HCT116 (cell line): ENCODE results near the gene FRMD3. TPM values are rescaled to one million over a fixed set of nuclear protein-coding genes. Genes with fewer than 3 reads are reported as not detected.

Experiments used
- ATAC-seq: fragments of 200-7000 bp; cut with Tn5 transposase; 2 replicates; pipeline ENCODE4 v1.9.1; 2020; ENCODE audit warnings: mild to moderate bottlenecking, moderate library complexity
- BruUV-seq: library from RNA; stranded (reverse); fragments of 400-500 nt; replicated peaks from 2 replicates; lab custom pipeline; 2021; lab: Mats Ljungman, UMichigan
- CTCF ChIA-PET: fragments of 300-600 bp; sonication (Branson Sonifier 250); formaldehyde crosslinking; loops from one replicate; lab custom pipeline; 2021; ENCODE audit warnings: antibody characterized with exemption; lab: Charles Lee
- POLR2A ChIA-PET: fragments of 300-600, 350-600 bp; sonication (Branson Sonifier 250); formaldehyde crosslinking; loops from one replicate; lab custom pipeline; 2021; ENCODE audit warnings: antibody characterized with exemption; lab: Charles Lee
- RAD21 ChIA-PET, 2 experiments: fragments of 300-600 bp; sonication (Branson Sonifier 250); formaldehyde crosslinking; loops; one replicate each; lab custom pipeline; 2023; ENCODE audit warnings: low total read pairs in 2 of 2; ENCODE audit not compliant: uncharacterized antibody in 2 of 2, unreplicated experiment in 2 of 2, low non-redundant PET in 1 of 2; lab: Charles Lee
- DNase-seq: peaks from one replicate; pipeline ENCODE4 v3.0.0-alpha.2; 2010; ENCODE audit warnings: low read depth, low spot score
- H2AFZ ChIP-seq: fragments of 200-600 bp; shearing (Covaris generic), sonication (generic); 2 replicates; pipeline ENCODE4 v1.6.1; 2017; ENCODE audit warnings: low read depth, mixed run types, mixed read lengths, antibody characterized with exemption, low read length; ENCODE audit not compliant: poor library complexity, severe bottlenecking
- H3K27ac ChIP-seq: 2 replicates; pipeline ENCODE4 v1.5.1; 2012; ENCODE audit warnings: low read depth, low read length
- H3K27me3 ChIP-seq: fragments of 200-600 bp; sonication (generic); 2 replicates; pipeline ENCODE4 v1.6.1; 2016; ENCODE audit warnings: mixed run types, low read length, mixed read lengths; ENCODE audit not compliant: insufficient read depth
- H3K36me3 ChIP-seq, 2 experiments: fragments of 200-500 bp in 1 of 2; fragments of 200-600 bp in 1 of 2; sonication (Bioruptor generic) in 1 of 2; sonication (generic) in 1 of 2; 2 replicates each; pipeline versions ENCODE4 v1.5.1 to v1.6.1; 2014 to 2016; ENCODE audit warnings: low read length in 2 of 2, inconsistent platforms in 1 of 2, mixed read lengths in 1 of 2, mixed run types in 1 of 2; ENCODE audit not compliant: insufficient read depth in 2 of 2, control insufficient read depth in 1 of 2
- H3K4me1 ChIP-seq, 2 experiments: fragments of 200-600 bp in 1 of 2; sonication (generic) in 1 of 2; 2 replicates each; pipeline versions ENCODE4 v1.5.1 to v1.6.1; 2012 to 2017; ENCODE audit warnings: low read length in 2 of 2, inconsistent platforms in 1 of 2, mild to moderate bottlenecking in 1 of 2, mixed read lengths in 1 of 2, mixed run types in 1 of 2, moderate library complexity in 1 of 2; ENCODE audit not compliant: insufficient read depth in 2 of 2, control insufficient read depth in 1 of 2
- H3K4me2 ChIP-seq: fragments of 200-600 bp; sonication (generic); 2 replicates; pipeline ENCODE4 v1.6.1; 2017; ENCODE audit warnings: mixed run types, low read length, mixed read lengths
- H3K4me3 ChIP-seq, 2 experiments: fragments of 200-600 bp in 1 of 2; sonication (generic) in 1 of 2; replicated peaks in 1 of 2; 2 replicates each; pipeline ENCODE4 v1.5.1; 2011 to 2016; ENCODE audit warnings: low read length in 2 of 2, control low read depth in 1 of 2, low read depth in 1 of 2, mild to moderate bottlenecking in 1 of 2, mixed read lengths in 1 of 2, mixed run types in 1 of 2
- H3K79me2 ChIP-seq: fragments of 200-600 bp; sonication (generic); 2 replicates; pipeline ENCODE4 v1.6.1; 2017; ENCODE audit warnings: mild to moderate bottlenecking, mixed run types, low read length, moderate library complexity, mixed read lengths; ENCODE audit not compliant: insufficient read depth
- H3K9ac ChIP-seq: fragments of 200-600 bp; sonication (generic); 2 replicates; pipeline ENCODE4 v1.6.1; 2016; ENCODE audit warnings: low read length, mixed read lengths
- H3K9me2 ChIP-seq: fragments of 200-600 bp; sonication (generic), shearing (Covaris generic); 2 replicates; pipeline ENCODE4 v1.6.1; 2017; ENCODE audit warnings: mixed run types, mild to moderate bottlenecking, moderate library complexity; ENCODE audit not compliant: insufficient read depth
- H3K9me3 ChIP-seq, 2 experiments: fragments of 200-500 bp in 1 of 2; fragments of 200-600 bp in 1 of 2; sonication (Bioruptor generic) in 1 of 2; sonication (generic) in 1 of 2; 2 replicates each; pipeline ENCODE4 v1.6.1; 2014 to 2017; ENCODE audit warnings: low read length in 2 of 2, mixed read lengths in 2 of 2, inconsistent platforms in 1 of 2, low read depth in 1 of 2, mild to moderate bottlenecking in 1 of 2, mixed run types in 1 of 2, moderate library complexity in 1 of 2; ENCODE audit not compliant: control insufficient read depth in 1 of 2, insufficient read depth in 1 of 2
- H4K20me1 ChIP-seq: fragments of 200-600 bp; sonication (generic), shearing (Covaris generic); 2 replicates; pipeline ENCODE4 v1.6.1; 2017; ENCODE audit warnings: mixed run types, mild to moderate bottlenecking, moderate library complexity; ENCODE audit not compliant: insufficient read depth
- ATF3 ChIP-seq: IDR thresholded peaks from 2 replicates; pipeline ENCODE4 v1.6.1; 2012
- CBX3 ChIP-seq: IDR thresholded peaks from 2 replicates; pipeline ENCODE4 v1.6.1; 2012; ENCODE audit warnings: low read depth
- CTCF ChIP-seq, 3 experiments: fragments of 200-600 bp in 1 of 3; sonication (generic) in 1 of 3; IDR thresholded peaks in 2 of 3; conservative IDR thresholded peaks in 1 of 3; 2 replicates each; pipeline ENCODE4 v1.5.1; 2012 to 2017; ENCODE audit warnings: low read depth in 2 of 3, low read length in 2 of 3, antibody characterized with exemption in 1 of 3, borderline replicate concordance in 1 of 3, control low read depth in 1 of 3, mild to moderate bottlenecking in 1 of 3, mixed read lengths in 1 of 3, mixed run types in 1 of 3, moderate library complexity in 1 of 3; ENCODE audit not compliant: insufficient read depth in 1 of 3
- EGR1 ChIP-seq: IDR thresholded peaks from 2 replicates; pipeline ENCODE4 v1.6.1; 2012; ENCODE audit warnings: low read depth
- ELF1 ChIP-seq: IDR thresholded peaks from 2 replicates; pipeline ENCODE4 v1.6.1; 2012; ENCODE audit warnings: low read depth, borderline replicate concordance
- EZH2phosphoT487 ChIP-seq: fragments of 200-600 bp; IDR thresholded peaks from 2 replicates; pipeline ENCODE4 v1.6.1; 2018; ENCODE audit warnings: antibody characterized with exemption, borderline replicate concordance
- FOSL1 ChIP-seq: IDR thresholded peaks from 2 replicates; pipeline ENCODE4 v1.6.1; 2012; ENCODE audit warnings: low read depth
- JUND ChIP-seq: IDR thresholded peaks from 2 replicates; pipeline ENCODE4 v1.6.1; 2012
- POLR2A ChIP-seq: IDR thresholded peaks from 2 replicates; pipeline ENCODE4 v1.7.0; 2011; ENCODE audit warnings: borderline replicate concordance; ENCODE audit not compliant: insufficient read depth, insufficient read length; ENCODE audit errors: extremely low read depth
- POLR2AphosphoS5 ChIP-seq: IDR thresholded peaks from 2 replicates; pipeline ENCODE4 v1.6.1; 2011; ENCODE audit warnings: mild to moderate bottlenecking, low read depth, low read length, moderate library complexity
- REST ChIP-seq: IDR thresholded peaks from 2 replicates; pipeline ENCODE4 v1.6.1; 2012; ENCODE audit warnings: low read depth
- SIN3A ChIP-seq: IDR thresholded peaks from 2 replicates; pipeline ENCODE4 v1.6.1; 2012; ENCODE audit warnings: low read depth
- SRF ChIP-seq: IDR thresholded peaks from 2 replicates; pipeline ENCODE4 v1.6.1; 2012; ENCODE audit warnings: low read depth
- TCF7L2 ChIP-seq: IDR thresholded peaks from 2 replicates; pipeline ENCODE4 v1.7.0; 2011; ENCODE audit warnings: borderline replicate concordance, inconsistent platforms; ENCODE audit not compliant: insufficient read depth, insufficient read length; ENCODE audit errors: extremely low read depth
- YY1 ChIP-seq: IDR thresholded peaks from 2 replicates; pipeline ENCODE4 v1.6.1; 2011; ENCODE audit warnings: low read length, low read depth, moderate library complexity, mild to moderate bottlenecking; ENCODE audit not compliant: insufficient replicate concordance; ENCODE audit errors: extremely low read depth
- ZFX ChIP-seq: fragments of 450-650 bp; IDR thresholded peaks from 2 replicates; pipeline ENCODE4 v1.6.1; 2017
- intact Hi-C: fragments of 100-400 bp; cut with micrococcal nuclease; formaldehyde crosslinking; loops from 2 replicates; pipeline ENCODE4 v1.10.0; 2022
- total RNA-seq: library from RNA; stranded (reverse); gene quantifications from one replicate; pipeline ENCODE4 v1.2.1, GENCODE V29; 2021; ENCODE audit not compliant: unreplicated experiment

FRMD3 gene
- total RNA-seq, 1 experiment from 2014 or later: 0.89 TPM

GRCh38 chr9:83466351-83466750, 71.8 kb downstream of the FRMD3 start:
- POLR2A ChIA-PET: no interaction called here
- no peaks in the 10 kb centered on the region for H4K20me1 ChIP-seq
- H2AFZ ChIP-seq: no peak overlapping the region
- TF ChIP-seq YY1: no peak
- TF ChIP-seq SIN3A: no peak
- no peak for TF ChIP-seq EGR1
- no peak for TF ChIP-seq POLR2AphosphoS5
- no peak for TF ChIP-seq ATF3
- TF ChIP-seq CBX3: no peak
- no peak for TF ChIP-seq EZH2phosphoT487
- no peak for TF ChIP-seq SRF
- no peak for TF ChIP-seq ELF1
- no peak for TF ChIP-seq JUND
- DNase-seq (no peak), ATAC-seq (no peak)
- no peaks in the 10 kb centered on the region for H3K9me2 ChIP-seq
- BruUV-seq: no TSS peak
- no peaks in the 10 kb centered on the region for H3K36me3 ChIP-seq
- no peaks in the 10 kb centered on the region for H3K4me1 ChIP-seq
- H3K9ac ChIP-seq: no peak overlapping the region
- no peaks in the 10 kb centered on the region for H3K9me3 ChIP-seq
- no peak overlapping the region for H3K4me3 ChIP-seq
- RAD21 ChIA-PET: no interaction called here
- CTCF ChIA-PET: no interaction called here
- no peaks in the 10 kb centered on the region for H3K79me2 ChIP-seq
- intact Hi-C loops: no loop called here
- H3K4me2 ChIP-seq: no peak overlapping the region
- no peaks in the 10 kb centered on the region; the same call in 1 of the 2 replicates for H3K27me3 ChIP-seq
- H3K27ac ChIP-seq: no peak overlapping the region

- H2AFZ ChIP-seq: no peak overlapping the region
- CTCF ChIA-PET: no interaction called here
- H3K9me2 ChIP-seq: no peaks in the 10 kb centered on the region
- BruUV-seq: no TSS peak
- no peaks in the 10 kb centered on the region for H3K27me3 ChIP-seq
- no peak for ATAC-seq
- H3K79me2 ChIP-seq: no peaks in the 10 kb centered on the region
- H3K4me2 ChIP-seq: no peak overlapping the region
- H4K20me1 ChIP-seq: no peaks in the 10 kb centered on the region
- H3K4me1 ChIP-seq: no peaks in the 10 kb centered on the region
- no peaks in the 10 kb centered on the region for H3K9me3 ChIP-seq
- POLR2A ChIA-PET: no interaction called here
- H3K27ac ChIP-seq: no peak overlapping the region
- no peak overlapping the region for H3K4me3 ChIP-seq
- no peak overlapping the region for H3K9ac ChIP-seq
- H3K36me3 ChIP-seq: no peaks in the 10 kb centered on the region
- RAD21 ChIA-PET: no interaction called here
- no peak for DNase-seq
- intact Hi-C loops: no loop called here
- TF ChIP-seq EGR1 (no peak), POLR2AphosphoS5 (no peak), REST (no peak), ATF3 (no peak), YY1 (no peak), TCF7L2 (no peak), POLR2A (no peak), FOSL1 (no peak), ELF1 (no peak), ZFX (no peak), CTCF (IDR thresholded peaks at IDR 0.05 in 2 of 3, conservative IDR thresholded peaks at IDR 0.05 in 1 of 3; ENCODE audit: borderline replicate concordance in 1 of 3, insufficient read depth in 1 of 3, low read depth in 2 of 3, low read length in 2 of 3) (no peak), CBX3 (no peak)
Observed at GRCh38 chr9:83459830-83460229, 78.4 kb downstream of the FRMD3 start.
